AG09319 (cell line): ENCODE results near the gene KCNIP4.

Experiments
- DNase-seq: peaks from one replicate; pipeline ENCODE4 v3.0.0-alpha.2; 2010; ENCODE audit warnings: low read depth; ENCODE audit errors: extremely low read depth
- CTCF ChIP-seq: IDR thresholded peaks from 2 replicates; pipeline ENCODE4 v1.5.1; 2011; ENCODE audit warnings: low read depth, mild to moderate bottlenecking, inconsistent platforms, low read length, moderate library complexity

KCNIP4 gene

GRCh38 chr4:21953653-21954052 is 5.1 kb upstream of the KCNIP4 start:
- TF ChIP-seq CTCF: no peak

GRCh38 chr4:21952549-21952948 is 4.0 kb upstream of the KCNIP4 start:
- TF ChIP-seq CTCF: no peak
- DNase-seq: no peak

More at GRCh38 chr4:21953653-21954052, 5.1 kb upstream of the KCNIP4 start:
- DNase-seq: no peak

GRCh38 chr4:21949073-21949457 is 493 bp upstream of the KCNIP4 start:
- DNase-seq: no peak

GRCh38 chr4:21947791-21948346 is 703 bp downstream of the KCNIP4 start:
- no peak for DNase-seq
- TF ChIP-seq CTCF: no peak

More at GRCh38 chr4:21949073-21949457, 493 bp upstream of the KCNIP4 start:
- no peak for TF ChIP-seq CTCF

GRCh38 chr4:21946858-21947257 is 1.7 kb downstream of the KCNIP4 start:
- no peak for TF ChIP-seq CTCF

GRCh38 chr4:21921526-21922180 is 26.9 kb downstream of the KCNIP4 start:
- DNase-seq: no peak
- no peak for TF ChIP-seq CTCF

More at GRCh38 chr4:21946858-21947257, 1.7 kb downstream of the KCNIP4 start:
- DNase-seq: no peak

- DNase-seq: no peak
- TF ChIP-seq CTCF: no peak
These were observed 32.8 kb downstream of the KCNIP4 start for GRCh38 chr4:21915761-21916160.
